Gastroesophageal sphincter (tissue), 4 donors: ENCODE results near the gene NR5A2. TPM values are rescaled to one million over a fixed set of nuclear protein-coding genes. Genes with fewer than 3 reads are reported as not detected.

Experiments
- ATAC-seq: fragments of 150-250 bp; one replicate; pipeline ENCODE4 v1.9.1; 2016; ENCODE audit warnings: mild to moderate bottlenecking, moderate library complexity
- H3K27ac ChIP-seq, 4 donors: fragments of 200-600 bp; sonication (generic) in 3 of 4; 1 replicate in 3 of 4; 2 replicates in 1 of 4; pipeline ENCODE4 v1.5.1; 2016 to 2019
- H3K27me3 ChIP-seq: fragments of 200-600 bp; sonication (generic); one replicate; pipeline ENCODE4 v1.5.1; 2019
- H3K36me3 ChIP-seq, 2 donors: fragments of 200-600 bp; sonication (generic); one replicate each; pipeline ENCODE4 v1.5.1; 2019; ENCODE audit warnings: control low read depth in 1 of 2
- H3K4me1 ChIP-seq, 3 donors: fragments of 200-600 bp; sonication (generic); 1 replicate in 2 of 3; 2 replicates in 1 of 3; pipeline ENCODE4 v1.5.1; 2016 to 2019; ENCODE audit warnings: control low read depth in 2 of 3
- H3K4me3 ChIP-seq, 2 donors: fragments of 200-600 bp; sonication (generic); one replicate each; pipeline ENCODE4 v1.5.1; 2019; ENCODE audit warnings: mild to moderate bottlenecking in 1 of 2, moderate library complexity in 1 of 2
- H3K9me3 ChIP-seq, 3 donors: fragments of 200-600 bp; sonication (generic); one replicate each; pipeline ENCODE4 v1.5.1; 2017 to 2019; ENCODE audit warnings: control low read depth in 2 of 3
- CTCF ChIP-seq, 4 experiments: fragments of 200-600 bp in 2 of 4; fragments of 450-650 bp in 2 of 4; sonication (generic) in 1 of 4; IDR thresholded peaks; one replicate each; pipeline ENCODE4 v1.5.1; 2017 to 2019; ENCODE audit warnings: antibody characterized with exemption in 4 of 4, mild to moderate bottlenecking in 2 of 4, moderate library complexity in 2 of 4
- EP300 ChIP-seq: sonication (generic); formaldehyde crosslinking; IDR thresholded peaks from one replicate; pipeline ENCODE4 v1.6.1; 2017; ENCODE audit warnings: antibody characterized with exemption, mild to moderate bottlenecking
- POLR2A ChIP-seq, 2 donors: fragments of 450-650 bp; IDR thresholded peaks; one replicate each; pipeline ENCODE4 v1.6.1; 2017; ENCODE audit warnings: antibody characterized with exemption in 2 of 2, mild to moderate bottlenecking in 2 of 2, moderate library complexity in 1 of 2
- POLR2AphosphoS5 ChIP-seq: sonication (generic); formaldehyde crosslinking; IDR thresholded peaks from one replicate; pipeline ENCODE4 v1.6.1; 2017; ENCODE audit warnings: antibody characterized with exemption
- WGBS, 2 donors: methylation state at CpG; one replicate each; pipeline ENCODE4 v1.1.5; 2018; ENCODE audit warnings: low coverage in 1 of 2; 5-methylcytosine and 5-hydroxymethylcytosine counted together
- total RNA-seq, 4 donors: library from RNA; depleted of rRNA; stranded (reverse); fragments of >200 nt; gene quantifications; one replicate each; pipeline ENCODE4 v1.1.0, GENCODE V29; 2016

Gene NR5A2
- total RNA-seq, 4 donors from 2014 or later: 2.0 to 4.2 (median 3.1) TPM

- Histone ChIP-seq H3K27me3 (no peaks in the 10 kb centered on the region), H3K4me1 (no peaks in the 10 kb centered on the region), H3K27ac (peak overlapping the region in 1 of 4 donors; percentile 6), H3K9me3 (no peaks in the 10 kb centered on the region), H3K4me3 (no peak overlapping the region), H3K36me3 (no peaks in the 10 kb centered on the region)
- ATAC-seq: no peak
- 54% methylated on average over 4 to 5 of the region's 5 CpGs for WGBS, 2 donors
- TF ChIP-seq EP300: no peak
- no peak for TF ChIP-seq POLR2A (IDR thresholded peaks at IDR 0.05)
- no peak for TF ChIP-seq CTCF (IDR thresholded peaks at IDR 0.05)
- TF ChIP-seq POLR2AphosphoS5: no peak
Observed at GRCh38 chr1:200081151-200081968, 53.9 kb downstream of the NR5A2 start.

DNA sequence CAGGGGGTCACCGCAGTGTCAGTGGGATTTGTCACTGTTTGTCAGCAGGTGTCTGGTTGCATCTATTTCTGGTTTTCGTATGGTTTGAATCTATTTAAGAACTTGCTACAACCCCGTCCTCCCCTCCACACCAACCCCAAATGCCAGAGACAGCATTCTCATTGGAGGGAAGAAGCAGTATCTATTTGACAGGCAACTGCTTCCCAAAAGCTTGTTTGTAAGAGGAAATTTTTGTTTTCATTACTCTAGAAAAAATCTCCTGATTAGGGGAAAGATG, 54.4 kb downstream of the NR5A2 start:
- Histone ChIP-seq H3K36me3 (no peaks in the 10 kb centered on the region), H3K27me3 (no peaks in the 10 kb centered on the region), H3K27ac (no peak overlapping the region), H3K4me1 (no peaks in the 10 kb centered on the region), H3K9me3 (no peaks in the 10 kb centered on the region), H3K4me3 (no peak overlapping the region)
- 63 to 76% methylated on average over 1 to 3 of the region's 3 CpGs for WGBS, 2 donors
- ATAC-seq: no peak
- TF ChIP-seq POLR2A (IDR thresholded peaks at IDR 0.05): no peak
- TF ChIP-seq CTCF (IDR thresholded peaks at IDR 0.05): no peak
- no peak for TF ChIP-seq POLR2AphosphoS5
- no peak for TF ChIP-seq EP300

- Histone ChIP-seq H3K4me1 (no peaks in the 10 kb centered on the region), H3K9me3 (no peaks in the 10 kb centered on the region), H3K27ac (no peak overlapping the region), H3K27me3 (no peaks in the 10 kb centered on the region), H3K4me3 (no peak overlapping the region), H3K36me3 (no peaks in the 10 kb centered on the region)
- TF ChIP-seq CTCF (IDR thresholded peaks at IDR 0.05) (no peak), POLR2AphosphoS5 (no peak), EP300 (no peak)
- no peak for ATAC-seq
- WGBS, 2 donors: 38 to 56% methylated on average over 2 of the region's 2 CpGs
Observed at GRCh38 chr1:200082329-200082728, 54.8 kb downstream of the NR5A2 start.

DNA sequence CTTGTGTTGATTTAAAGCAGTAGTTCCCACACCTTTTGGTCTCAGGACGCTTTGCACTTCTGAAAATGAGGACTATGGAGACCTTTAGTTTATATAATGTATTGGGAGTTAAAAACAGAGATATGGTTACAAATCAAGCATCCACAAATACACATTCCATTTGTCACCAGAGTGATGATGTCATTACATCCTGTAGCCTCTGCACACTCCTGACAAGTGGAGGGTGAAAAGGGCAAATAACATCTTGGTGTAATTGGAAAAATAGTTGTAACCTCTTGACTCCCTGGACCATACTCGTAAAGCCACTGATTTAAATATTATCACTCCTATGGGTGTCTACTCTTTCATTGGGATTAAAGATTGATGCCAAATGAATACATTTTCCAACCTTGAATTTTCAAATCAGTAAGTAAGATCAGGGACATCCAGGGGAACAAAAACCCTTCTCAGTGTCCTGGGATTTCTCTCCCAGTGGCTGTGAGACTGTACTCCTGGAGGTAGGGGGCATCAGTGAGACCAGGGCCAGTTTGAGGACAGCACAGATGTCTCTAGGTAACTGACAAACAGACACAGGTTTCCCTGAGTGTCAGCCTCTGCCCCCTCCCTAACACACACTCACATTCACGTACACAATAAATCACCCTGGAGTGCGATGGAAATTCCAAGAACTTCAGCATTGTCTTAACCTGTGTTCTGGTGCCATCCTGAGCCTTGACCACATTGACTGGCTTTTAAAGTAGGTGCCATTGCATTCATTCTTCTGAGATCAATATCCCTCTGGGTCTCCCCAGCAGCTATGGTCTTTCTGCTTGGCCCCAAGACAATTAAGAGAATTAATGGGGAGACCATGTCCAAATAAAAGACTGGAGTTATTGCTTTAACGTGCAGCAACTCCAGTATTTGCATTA, 63.0 kb downstream of the NR5A2 start:
- 48 to 62% methylated on average over 4 to 5 of the region's 5 CpGs for WGBS, 2 donors
- Histone ChIP-seq H3K27ac (no peak overlapping the region), H3K9me3 (no peaks in the 10 kb centered on the region), H3K4me3 (no peak overlapping the region), H3K27me3 (no peaks in the 10 kb centered on the region), H3K4me1 (no peaks in the 10 kb centered on the region), H3K36me3 (no peaks in the 10 kb centered on the region)
- TF ChIP-seq POLR2A (IDR thresholded peaks at IDR 0.05) (no peak), POLR2AphosphoS5 (no peak), EP300 (no peak), CTCF (IDR thresholded peaks at IDR 0.05) (no peak)
- no peak for ATAC-seq
